IPS-20b (cell line): ENCODE results near the gene KIAA1191.
"Not testable (repeated sequence)": the region's sequence is repeated elsewhere in the genome, so short reads cannot be mapped to it uniquely, and the experiment has no call there.

Source experiments
- H3K27ac ChIP-seq: one replicate; pipeline ENCODE4 v1.5.1; 2013; ENCODE audit warnings: low read length
- H3K27me3 ChIP-seq: 2 replicates; pipeline ENCODE4 v1.6.1; 2013; ENCODE audit warnings: mild to moderate bottlenecking, low read length, inconsistent platforms; ENCODE audit not compliant: insufficient read depth
- H3K36me3 ChIP-seq: 2 replicates; pipeline ENCODE4 v1.6.1; 2013; ENCODE audit warnings: low read depth, mild to moderate bottlenecking, inconsistent platforms, low read length, moderate library complexity; ENCODE audit not compliant: insufficient read depth
- H3K4me1 ChIP-seq: 2 replicates; pipeline ENCODE4 v1.6.1; 2013; ENCODE audit warnings: mild to moderate bottlenecking, control low read depth, inconsistent platforms, low read length, moderate library complexity; ENCODE audit not compliant: insufficient read depth
- H3K4me3 ChIP-seq: 2 replicates; pipeline ENCODE4 v1.5.1; 2013; ENCODE audit warnings: mild to moderate bottlenecking, low read length, inconsistent platforms
- H3K9ac ChIP-seq: 2 replicates; pipeline ENCODE4 v1.6.1; 2013; ENCODE audit warnings: low read depth, mild to moderate bottlenecking, inconsistent platforms, low read length, moderate library complexity
- H3K9me3 ChIP-seq: 2 replicates; pipeline ENCODE4 v1.6.1; 2013; ENCODE audit warnings: mild to moderate bottlenecking, low read depth, low read length, inconsistent platforms; ENCODE audit not compliant: insufficient read depth

KIAA1191 gene

GRCh38 chr5:176320577-176320976, 41.0 kb downstream of the KIAA1191 start:
- no peak overlapping the region for H3K27ac ChIP-seq
- H3K9me3 ChIP-seq = no peaks in the 10 kb centered on the region
- no peak overlapping the region for H3K9ac ChIP-seq
- H3K27me3 ChIP-seq = no peaks in the 10 kb centered on the region
- no peak overlapping the region for H3K4me3 ChIP-seq
- H3K4me1 ChIP-seq = no peaks in the 10 kb centered on the region
- peaks cover 21% of the 10 kb centered on the region for H3K36me3 ChIP-seq

GRCh38 chr5:176319827-176320554, 41.6 kb downstream of the KIAA1191 start:
- Histone ChIP-seq H3K4me1 (no peaks in the 10 kb centered on the region), H3K9ac (no peak overlapping the region), H3K27ac (no peak overlapping the region), H3K4me3 (no peak overlapping the region), H3K27me3 (no peaks in the 10 kb centered on the region), H3K36me3 (peaks cover 27% of the 10 kb centered on the region), H3K9me3 (no peaks in the 10 kb centered on the region)

- H3K4me3 ChIP-seq = no peak overlapping the region
- no peak overlapping the region for H3K27ac ChIP-seq
- H3K9ac ChIP-seq = no peak overlapping the region
- no peaks in the 10 kb centered on the region for H3K9me3 ChIP-seq
- H3K36me3 ChIP-seq = peaks cover 18% of the 10 kb centered on the region
- H3K27me3 ChIP-seq = no peaks in the 10 kb centered on the region
- no peaks in the 10 kb centered on the region for H3K4me1 ChIP-seq
Measured at GRCh38 chr5:176317534-176318374, 43.8 kb downstream of the KIAA1191 start.

- H3K4me1 ChIP-seq, H3K27ac ChIP-seq, H3K27me3 ChIP-seq, H3K9me3 ChIP-seq, H3K4me3 ChIP-seq, H3K9ac ChIP-seq: not testable (repeated sequence)
- H3K36me3 ChIP-seq = peaks cover 15% of the 10 kb centered on the region; the same call in 1 of the 2 replicates
Measured at GRCh38 chr5:176305356-176305755, 56.2 kb downstream of the KIAA1191 start.
